ENCODE data around the gene SLU7. TPM values are rescaled to one million over a fixed set of nuclear protein-coding genes. Genes with fewer than 3 reads are reported as not detected.

The SLU7 gene
- total RNA-seq, 1 experiment from 2014 or later = 33.3 TPM

DNA sequence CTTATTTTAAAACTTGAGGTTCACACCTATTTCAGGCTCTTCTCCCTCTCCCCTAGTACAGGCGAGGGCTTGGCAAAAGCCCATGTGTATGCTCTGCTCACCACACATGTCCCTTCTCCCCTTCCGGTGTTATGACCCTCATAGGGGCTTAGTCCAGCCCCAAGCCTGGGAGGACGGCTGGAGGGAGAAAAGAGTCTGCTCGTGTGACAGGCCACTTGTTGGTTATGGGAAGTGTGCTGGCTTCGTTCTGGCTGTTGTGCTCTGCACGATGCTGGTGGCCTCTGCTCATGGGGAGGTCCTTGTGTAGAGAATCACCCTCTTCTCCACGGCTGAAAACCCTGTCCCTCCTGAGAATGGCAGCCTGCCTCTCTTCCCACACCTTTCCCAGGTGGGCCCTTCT, 13.9 kb upstream of the SLU7 start:
- no peak overlapping the region; the same call in 1 of the 2 replicates for H3K14ac ChIP-seq (ENCODE audit: insufficient read depth, low read length)
- H2BK15ac ChIP-seq (ENCODE audit: low read depth, low read length) = no peak overlapping the region
- no peak overlapping the region for H3K9ac ChIP-seq (ENCODE audit: extremely low read depth, insufficient read length, low read length)
- DNase-seq = no peak
- no peak overlapping the region for H4K8ac ChIP-seq (replicated peaks; ENCODE audit: insufficient read length, low read depth, low read length)
- no peak overlapping the region for H4K91ac ChIP-seq (ENCODE audit: insufficient read length, low read depth, low read length)
- no peak overlapping the region for H2AFZ ChIP-seq (ENCODE audit: low read length)
- H3K4me2 ChIP-seq (ENCODE audit: insufficient read depth, insufficient read length, low read length) = no peak overlapping the region
- TF ChIP-seq, protein P1, sequence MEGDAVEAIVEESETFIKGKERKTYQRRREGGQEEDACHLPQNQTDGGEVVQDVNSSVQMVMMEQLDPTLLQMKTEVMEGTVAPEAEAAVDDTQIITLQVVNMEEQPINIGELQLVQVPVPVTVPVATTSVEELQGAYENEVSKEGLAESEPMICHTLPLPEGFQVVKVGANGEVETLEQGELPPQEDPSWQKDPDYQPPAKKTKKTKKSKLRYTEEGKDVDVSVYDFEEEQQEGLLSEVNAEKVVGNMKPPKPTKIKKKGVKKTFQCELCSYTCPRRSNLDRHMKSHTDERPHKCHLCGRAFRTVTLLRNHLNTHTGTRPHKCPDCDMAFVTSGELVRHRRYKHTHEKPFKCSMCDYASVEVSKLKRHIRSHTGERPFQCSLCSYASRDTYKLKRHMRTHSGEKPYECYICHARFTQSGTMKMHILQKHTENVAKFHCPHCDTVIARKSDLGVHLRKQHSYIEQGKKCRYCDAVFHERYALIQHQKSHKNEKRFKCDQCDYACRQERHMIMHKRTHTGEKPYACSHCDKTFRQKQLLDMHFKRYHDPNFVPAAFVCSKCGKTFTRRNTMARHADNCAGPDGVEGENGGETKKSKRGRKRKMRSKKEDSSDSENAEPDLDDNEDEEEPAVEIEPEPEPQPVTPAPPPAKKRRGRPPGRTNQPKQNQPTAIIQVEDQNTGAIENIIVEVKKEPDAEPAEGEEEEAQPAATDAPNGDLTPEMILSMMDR (conservative IDR thresholded peaks at IDR 0.05) = no peak
- no peaks in the 10 kb centered on the region for H3K79me2 ChIP-seq (ENCODE audit: insufficient read depth, low read length)
- H3K36me3 Mint-ChIP-seq (ENCODE audit: insufficient read depth in 1 of 3, low read depth in 3 of 3) = peaks cover 10 to 20% (median 19%) of the 10 kb centered on the region in 3 experiments; a peak in 6 of 7 replicates
- no peak overlapping the region for H3K27ac ChIP-seq (ENCODE audit: insufficient read length, low read depth, low read length)
- no peaks in the 10 kb centered on the region for H4K20me1 ChIP-seq (ENCODE audit: control insufficient read depth, insufficient read depth, insufficient read length)
- H3K4ac ChIP-seq (ENCODE audit: low read depth, low read length) = no peak overlapping the region
- H3K23me2 ChIP-seq (ENCODE audit: insufficient read length, low read depth, low read length, poor library complexity, severe bottlenecking) = no peaks in the 10 kb centered on the region
- no peaks in the 10 kb centered on the region for H3K79me1 ChIP-seq (ENCODE audit: insufficient read depth, low read depth, low read length, poor library complexity, severe bottlenecking)
- no peak overlapping the region for H2AK5ac ChIP-seq (ENCODE audit: insufficient read length, low read length)
- H3K27me3 Mint-ChIP-seq (ENCODE audit: low read depth) = no peaks in the 10 kb centered on the region
- no peak overlapping the region for H3T11ph ChIP-seq (ENCODE audit: low read length)
- no peaks in the 10 kb centered on the region for H3K27me3 ChIP-seq (ENCODE audit: insufficient read depth, low read length)
- no peaks in the 10 kb centered on the region for H3K4me1 ChIP-seq (ENCODE audit: insufficient read depth, low read length)
- H3K9me3 ChIP-seq (ENCODE audit: control insufficient read depth, low read depth, low read length) = no peaks in the 10 kb centered on the region
- no peak overlapping the region for H3K18ac ChIP-seq (ENCODE audit: insufficient read length, low read depth, low read length)
- peaks cover 0 to 7% of the 10 kb centered on the region in 2 experiments; a peak in 3 of 4 replicates for H3K4me1 Mint-ChIP-seq
- H3K9me3 Mint-ChIP-seq = no peaks in the 10 kb centered on the region
- no peak overlapping the region for H2BK12ac ChIP-seq (ENCODE audit: insufficient read length, low read depth, low read length)
- no CpG with 5 or more reads among the region's 7 CpGs for WGBS (ENCODE audit: extremely low coverage, insufficient read length, low lambda C conversion rate)
- H2BK120ac ChIP-seq (ENCODE audit: low read depth, low read length, poor library complexity, severe bottlenecking) = no peak overlapping the region
- H3K27ac Mint-ChIP-seq = no peak overlapping the region
- H4K5ac ChIP-seq (ENCODE audit: insufficient read length, low read depth, low read length) = no peak overlapping the region
- no peak overlapping the region for H3K4me3 Mint-ChIP-seq
- H3K23ac ChIP-seq (ENCODE audit: insufficient read length, low read depth, low read length) = no peak overlapping the region
- H2BK20ac ChIP-seq (ENCODE audit: low read depth, low read length, poor library complexity, severe bottlenecking) = no peak overlapping the region
- H3K56ac ChIP-seq (ENCODE audit: insufficient read length, low read depth, low read length) = no peak overlapping the region
- H2BK5ac ChIP-seq (ENCODE audit: insufficient read length, low read length) = no peak overlapping the region

Measured in H9 (cell line).